Adipocyte (in vitro differentiated cells): ENCODE measurements around the gene VAPB.

Source experiments
- DNase-seq: peaks from one replicate; pipeline ENCODE4 v3.0.0-alpha.2; 2015; ENCODE audit warnings: low read depth
- H3K27me3 ChIP-seq: replicated peaks from 2 replicates; pipeline ENCODE4 v1.7.0; 2013; ENCODE audit warnings: mild to moderate bottlenecking, low read length, moderate library complexity; ENCODE audit not compliant: control insufficient read depth, insufficient read depth
- H3K36me3 ChIP-seq: 2 replicates; pipeline ENCODE4 v1.7.0; 2013; ENCODE audit warnings: low read length, mild to moderate bottlenecking, moderate library complexity; ENCODE audit not compliant: control insufficient read depth, insufficient read depth, severe bottlenecking
- H3K4me1 ChIP-seq: 2 replicates; pipeline ENCODE4 v1.7.0; 2013; ENCODE audit warnings: mild to moderate bottlenecking, low read length, moderate library complexity; ENCODE audit not compliant: control insufficient read depth, insufficient read depth
- H3K4me3 ChIP-seq: 2 replicates; pipeline ENCODE4 v1.7.0; 2013; ENCODE audit warnings: mild to moderate bottlenecking, low read length, moderate library complexity
- H3K9ac ChIP-seq: 2 replicates; pipeline ENCODE4 v1.7.0; 2013; ENCODE audit warnings: mild to moderate bottlenecking, low read length, moderate library complexity
- H3K9me3 ChIP-seq: 2 replicates; pipeline ENCODE4 v1.7.0; 2013; ENCODE audit warnings: mild to moderate bottlenecking, low read length, moderate library complexity; ENCODE audit not compliant: control insufficient read depth

VAPB gene, protein sequence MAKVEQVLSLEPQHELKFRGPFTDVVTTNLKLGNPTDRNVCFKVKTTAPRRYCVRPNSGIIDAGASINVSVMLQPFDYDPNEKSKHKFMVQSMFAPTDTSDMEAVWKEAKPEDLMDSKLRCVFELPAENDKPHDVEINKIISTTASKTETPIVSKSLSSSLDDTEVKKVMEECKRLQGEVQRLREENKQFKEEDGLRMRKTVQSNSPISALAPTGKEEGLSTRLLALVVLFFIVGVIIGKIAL

GRCh38 chr20:58388882-58389323 is at the start of gene VAPB:
Gene VAPB (plus strand): TSS chr20:58389229. CDS start chr20:58389460, 231 bp downstream.
- H3K27me3 ChIP-seq, result no peaks in the 10 kb centered on the region
- peak; percentile 99 for DNase-seq
- peaks cover 2% of the 10 kb centered on the region for H3K36me3 ChIP-seq
- peaks cover 10% of the 10 kb centered on the region for H3K9me3 ChIP-seq
- peaks cover 16% of the 10 kb centered on the region for H3K4me1 ChIP-seq
- peak within 1 kb of the TSS; percentile 93 for H3K9ac ChIP-seq
- peak within 1 kb of the TSS; percentile 94 for H3K4me3 ChIP-seq

- no peak for DNase-seq
- Histone ChIP-seq H3K9ac (no peak overlapping the region), H3K4me3 (no peak overlapping the region), H3K27me3 (no peaks in the 10 kb centered on the region), H3K4me1 (peaks cover 31% of the 10 kb centered on the region), H3K36me3 (peaks cover 10% of the 10 kb centered on the region), H3K9me3 (no peaks in the 10 kb centered on the region)
Observed at GRCh38 chr20:58339741-58340140, 49.3 kb upstream of the VAPB start.

- peaks cover 34% of the 10 kb centered on the region for H3K4me1 ChIP-seq
- no peaks in the 10 kb centered on the region for H3K9me3 ChIP-seq
- no peaks in the 10 kb centered on the region for H3K27me3 ChIP-seq
- no peak for DNase-seq
- no peak overlapping the region for H3K4me3 ChIP-seq
- no peak overlapping the region for H3K9ac ChIP-seq
- peaks cover 14% of the 10 kb centered on the region for H3K36me3 ChIP-seq
Observed at GRCh38 chr20:58340151-58340550, 48.9 kb upstream of the VAPB start.

DNA sequence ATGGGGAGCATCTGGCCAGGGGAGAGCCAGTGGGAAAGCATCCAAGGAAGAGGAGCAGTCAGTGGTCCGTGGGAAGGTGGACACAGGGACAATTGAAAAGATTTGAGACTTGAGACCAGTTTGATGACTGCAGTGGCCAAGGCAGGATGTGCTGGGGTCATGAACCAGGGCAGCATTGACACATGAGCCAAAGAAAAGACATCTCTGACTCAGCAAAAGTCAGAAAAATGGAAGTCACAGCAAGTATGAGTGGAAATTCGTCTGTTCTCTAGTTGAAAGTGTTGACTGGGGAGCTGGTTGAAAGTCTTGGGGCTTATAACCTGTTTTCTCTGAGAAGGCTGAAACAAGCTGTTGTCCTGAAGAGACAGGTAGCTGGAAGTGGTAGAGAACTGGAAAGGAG is 48.2 kb upstream of the VAPB start:
- no peaks in the 10 kb centered on the region for H3K9me3 ChIP-seq
- H3K36me3 ChIP-seq, result peaks cover 21% of the 10 kb centered on the region
- no peak for DNase-seq
- H3K4me1 ChIP-seq, result peaks cover 34% of the 10 kb centered on the region
- no peak overlapping the region for H3K4me3 ChIP-seq
- H3K27me3 ChIP-seq, result no peaks in the 10 kb centered on the region
- H3K9ac ChIP-seq, result no peak overlapping the region

DNA sequence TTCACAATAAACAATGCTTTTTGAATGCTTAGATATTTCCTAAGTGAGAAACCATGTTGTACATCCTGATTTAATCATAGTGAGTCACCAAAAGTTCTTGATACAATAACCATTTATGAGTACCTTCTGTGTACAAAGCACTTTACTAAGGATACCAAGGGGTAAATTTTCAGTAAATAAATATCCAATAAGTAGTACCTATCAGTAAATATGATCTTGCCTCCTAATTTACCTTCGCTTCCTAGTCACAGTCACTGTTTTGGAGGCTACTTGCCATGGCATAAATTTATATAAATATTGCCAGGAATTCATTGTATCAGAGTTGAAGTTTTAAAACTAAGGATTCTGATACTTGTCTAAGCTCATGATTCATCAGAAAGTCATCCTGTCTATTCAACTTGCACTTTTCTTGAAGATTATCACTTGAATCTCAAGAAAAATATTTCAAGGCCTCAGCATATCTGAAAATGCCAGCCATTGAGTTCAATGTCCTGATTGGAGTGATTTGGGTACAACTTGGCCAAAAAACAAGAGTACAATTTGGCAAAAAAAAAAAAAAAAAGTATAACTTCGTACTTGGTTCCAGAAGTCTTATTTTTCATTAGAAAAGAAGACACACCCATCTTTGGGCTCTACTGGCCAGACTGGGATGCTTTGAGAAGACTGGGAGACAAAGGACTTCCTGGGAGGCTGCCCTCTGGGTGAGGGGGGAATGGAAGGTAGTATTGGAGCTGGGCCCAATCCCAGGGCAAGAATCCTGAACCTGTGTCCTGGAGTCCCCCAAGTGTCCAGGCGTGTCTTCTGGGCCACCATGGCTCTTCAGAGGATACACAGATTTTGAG is 46.7 kb upstream of the VAPB start:
- Histone ChIP-seq H3K36me3 (peaks cover 27% of the 10 kb centered on the region), H3K4me1 (peaks cover 34% of the 10 kb centered on the region), H3K9ac (no peak overlapping the region), H3K9me3 (no peaks in the 10 kb centered on the region), H3K4me3 (no peak overlapping the region), H3K27me3 (no peaks in the 10 kb centered on the region)
- DNase-seq, result peak; percentile 70

DNA sequence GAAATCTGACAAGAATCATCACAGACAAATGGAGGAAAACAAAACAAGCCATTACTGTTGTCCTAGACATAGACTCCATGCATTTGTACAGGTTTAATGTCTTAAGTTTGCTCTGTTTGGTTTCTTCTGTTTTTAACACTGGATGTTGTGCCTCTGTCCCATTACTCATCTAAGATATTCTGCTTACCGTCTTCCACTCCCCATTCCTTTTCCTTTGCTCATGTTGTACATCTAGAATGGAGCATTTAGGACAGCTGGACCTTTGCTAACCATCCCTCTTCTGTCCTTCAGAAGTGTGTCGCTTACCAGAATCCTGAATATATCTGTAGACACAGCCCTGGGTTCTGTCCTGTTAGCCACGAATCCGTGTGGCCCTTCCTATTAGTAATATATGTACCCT is 44.3 kb upstream of the VAPB start:
- peak; percentile 54 for DNase-seq
- Histone ChIP-seq H3K9ac (no peak overlapping the region), H3K9me3 (no peaks in the 10 kb centered on the region), H3K36me3 (peaks cover 29% of the 10 kb centered on the region), H3K4me3 (no peak overlapping the region), H3K27me3 (no peaks in the 10 kb centered on the region), H3K4me1 (peaks cover 42% of the 10 kb centered on the region)

DNA sequence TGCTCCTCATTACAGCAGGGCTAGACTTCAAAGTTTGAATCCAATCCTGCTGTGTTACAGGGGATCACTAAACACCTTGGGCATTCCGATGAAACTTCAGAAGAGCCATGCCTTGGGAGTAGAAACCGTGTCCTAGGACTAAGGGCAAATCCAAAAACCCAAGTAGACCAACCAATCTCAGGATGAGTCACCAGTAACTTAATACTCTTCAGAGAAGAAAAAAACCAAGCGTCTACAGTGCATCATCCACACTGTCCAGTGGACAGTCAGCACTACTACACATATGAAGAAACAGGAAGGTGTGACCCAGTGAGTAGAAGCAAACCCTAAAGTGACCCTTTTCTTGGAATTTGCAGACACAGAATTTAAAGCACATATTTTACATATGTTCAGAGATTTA is 39.5 kb upstream of the VAPB start:
- Histone ChIP-seq H3K36me3 (peaks cover 37% of the 10 kb centered on the region), H3K27me3 (no peaks in the 10 kb centered on the region), H3K9ac (no peak overlapping the region), H3K9me3 (no peaks in the 10 kb centered on the region), H3K4me3 (no peak overlapping the region), H3K4me1 (peaks cover 16% of the 10 kb centered on the region)
- DNase-seq, result peak; percentile 67

GRCh38 chr20:58352468-58352867 is 36.6 kb upstream of the VAPB start:
- no peak for DNase-seq
- Histone ChIP-seq H3K27me3 (no peaks in the 10 kb centered on the region), H3K9ac (no peak overlapping the region), H3K36me3 (peaks cover 42% of the 10 kb centered on the region), H3K4me1 (peaks cover 10% of the 10 kb centered on the region), H3K4me3 (no peak overlapping the region), H3K9me3 (no peaks in the 10 kb centered on the region)

GRCh38 chr20:58359441-58359840 is 29.6 kb upstream of the VAPB start:
- Histone ChIP-seq H3K36me3 (peaks cover 69% of the 10 kb centered on the region), H3K9ac (no peak overlapping the region), H3K4me1 (peaks cover 9% of the 10 kb centered on the region), H3K9me3 (no peaks in the 10 kb centered on the region), H3K27me3 (no peaks in the 10 kb centered on the region), H3K4me3 (no peak overlapping the region)
- no peak for DNase-seq

DNA sequence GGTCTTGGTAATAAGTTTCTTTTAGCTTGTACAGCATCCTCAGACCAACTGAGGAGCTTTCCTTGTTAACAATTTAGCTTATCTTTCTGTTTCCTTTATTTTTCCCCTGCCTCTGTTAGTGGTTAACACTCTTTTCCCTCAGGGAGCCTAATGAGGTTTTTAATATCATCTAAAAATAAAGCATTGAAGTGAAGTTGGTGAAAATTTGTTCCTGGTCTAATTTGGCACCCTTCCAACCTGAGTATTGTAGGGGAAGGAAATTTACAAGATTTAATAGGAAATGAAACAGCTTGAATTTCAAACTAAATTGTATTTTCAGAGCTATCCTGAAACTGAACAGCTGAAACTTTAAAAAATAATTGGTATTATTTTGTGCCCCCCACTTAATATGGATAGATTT is 28.1 kb upstream of the VAPB start:
- H3K9me3 ChIP-seq, result no peaks in the 10 kb centered on the region
- H3K27me3 ChIP-seq, result no peaks in the 10 kb centered on the region
- peak; percentile 9 for DNase-seq
- H3K4me3 ChIP-seq, result no peak overlapping the region
- H3K4me1 ChIP-seq, result peaks cover 9% of the 10 kb centered on the region
- no peak overlapping the region for H3K9ac ChIP-seq
- peaks cover 59% of the 10 kb centered on the region for H3K36me3 ChIP-seq

- no peaks in the 10 kb centered on the region for H3K9me3 ChIP-seq
- no peaks in the 10 kb centered on the region for H3K27me3 ChIP-seq
- DNase-seq, result peak; percentile 69
- peaks cover 12% of the 10 kb centered on the region for H3K4me1 ChIP-seq
- H3K4me3 ChIP-seq, result no peak overlapping the region
- peaks cover 56% of the 10 kb centered on the region for H3K36me3 ChIP-seq
- H3K9ac ChIP-seq, result no peak overlapping the region
Observed at GRCh38 chr20:58361481-58362205, 27.4 kb upstream of the VAPB start.
